Ovary (tissue), 3 donors: ENCODE measurements around the gene PRDM10.

Source experiments
- EP300 ChIP-seq: sonication (generic); formaldehyde crosslinking; IDR thresholded peaks from one replicate; pipeline ENCODE4 v1.6.1; 2017; ENCODE audit warnings: antibody characterized with exemption
- TF ChIP-seq, protein P1 (sequence below), 3 donors: fragments of 450-650 bp in 2 of 3; fragments of 200-600 bp in 1 of 3; IDR thresholded peaks; one replicate each; pipeline versions ENCODE4 v1.5.1 to v1.8.0; 2016 to 2022; ENCODE audit warnings: antibody characterized with exemption in 3 of 3, mild to moderate bottlenecking in 1 of 3
- donor health status: DM: no; HTN: no; CAD: no.

- TF ChIP-seq, protein P1, sequence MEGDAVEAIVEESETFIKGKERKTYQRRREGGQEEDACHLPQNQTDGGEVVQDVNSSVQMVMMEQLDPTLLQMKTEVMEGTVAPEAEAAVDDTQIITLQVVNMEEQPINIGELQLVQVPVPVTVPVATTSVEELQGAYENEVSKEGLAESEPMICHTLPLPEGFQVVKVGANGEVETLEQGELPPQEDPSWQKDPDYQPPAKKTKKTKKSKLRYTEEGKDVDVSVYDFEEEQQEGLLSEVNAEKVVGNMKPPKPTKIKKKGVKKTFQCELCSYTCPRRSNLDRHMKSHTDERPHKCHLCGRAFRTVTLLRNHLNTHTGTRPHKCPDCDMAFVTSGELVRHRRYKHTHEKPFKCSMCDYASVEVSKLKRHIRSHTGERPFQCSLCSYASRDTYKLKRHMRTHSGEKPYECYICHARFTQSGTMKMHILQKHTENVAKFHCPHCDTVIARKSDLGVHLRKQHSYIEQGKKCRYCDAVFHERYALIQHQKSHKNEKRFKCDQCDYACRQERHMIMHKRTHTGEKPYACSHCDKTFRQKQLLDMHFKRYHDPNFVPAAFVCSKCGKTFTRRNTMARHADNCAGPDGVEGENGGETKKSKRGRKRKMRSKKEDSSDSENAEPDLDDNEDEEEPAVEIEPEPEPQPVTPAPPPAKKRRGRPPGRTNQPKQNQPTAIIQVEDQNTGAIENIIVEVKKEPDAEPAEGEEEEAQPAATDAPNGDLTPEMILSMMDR (IDR thresholded peaks at IDR 0.05): no peak
- no peak for TF ChIP-seq EP300
Measured at GRCh38 chr11:129935723-129936122, 66.9 kb downstream of the PRDM10 start.
